AG10803 (cell line): ENCODE measurements around the gene CBFA2T3.

ENCODE experiments used
- DNase-seq: peaks from one replicate; pipeline ENCODE4 v3.0.0; 2010; ENCODE audit warnings: low read depth
- H3K4me3 ChIP-seq: 2 replicates; pipeline ENCODE4 v1.5.1; 2011; ENCODE audit warnings: mild to moderate bottlenecking, low read length, control low read depth
- CTCF ChIP-seq: conservative IDR thresholded peaks from 2 replicates; pipeline ENCODE4 v1.5.1; 2011; ENCODE audit warnings: mild to moderate bottlenecking, low read length, control low read depth, inconsistent platforms

CBFA2T3 gene

GRCh38 chr16:88839745-88840599, 137.0 kb downstream of the CBFA2T3 start:
- no peak for TF ChIP-seq CTCF
- DNase-seq, result no peak
- no peak overlapping the region for H3K4me3 ChIP-seq

- DNase-seq, result no peak
- H3K4me3 ChIP-seq, result no peak overlapping the region
- TF ChIP-seq CTCF, result no peak
Measured at GRCh38 chr16:88839026-88839529, 137.9 kb downstream of the CBFA2T3 start.

- TF ChIP-seq CTCF, result no peak
- no peak overlapping the region for H3K4me3 ChIP-seq
Measured at GRCh38 chr16:88838566-88838965, 138.4 kb downstream of the CBFA2T3 start.

GRCh38 chr16:88837806-88838205, 139.2 kb downstream of the CBFA2T3 start:
- H3K4me3 ChIP-seq, result no peak overlapping the region
- TF ChIP-seq CTCF, result no peak
- no peak for DNase-seq

More at GRCh38 chr16:88838566-88838965, 138.4 kb downstream of the CBFA2T3 start:
- no peak for DNase-seq

- H3K4me3 ChIP-seq, result no peak overlapping the region
- TF ChIP-seq CTCF, result no peak
- no peak for DNase-seq
Measured at GRCh38 chr16:88836791-88837190, 140.2 kb downstream of the CBFA2T3 start.

GRCh38 chr16:88835818-88836217, 141.2 kb downstream of the CBFA2T3 start:
- no peak for TF ChIP-seq CTCF
- no peak for DNase-seq
- no peak overlapping the region for H3K4me3 ChIP-seq

GRCh38 chr16:88835383-88835782, 141.6 kb downstream of the CBFA2T3 start:
- DNase-seq, result peak; percentile 12
- no peak overlapping the region for H3K4me3 ChIP-seq
- no peak for TF ChIP-seq CTCF
